ENCODE measurements around the gene ACP5.

- TF ChIP-seq CTCF (IDR thresholded peaks at IDR 0.05; ENCODE audit: low read length) (no peak), EZH2 (optimal IDR thresholded peaks at IDR 0.05; ENCODE audit: low read depth, low read length) (no peak), EZH2phosphoT487 (IDR thresholded peaks at IDR 0.05; ENCODE audit: low read length) (no peak)
These were observed 40.0 kb upstream of the ACP5 start for GRCh38 chr19:11617180-11618062.

Data from MM.1S (cell line).